WTC11 (cell line): ENCODE measurements around the gene CCBE1.

Experiments used
- ARID4B ChIP-seq: sonication (generic); formaldehyde crosslinking; IDR thresholded peaks from 2 replicates; pipeline ENCODE4 v1.8.0; 2023; ENCODE audit warnings: missing genetic modification reagents, mild to moderate bottlenecking, borderline replicate concordance
- CTCF ChIP-seq: fragments of 200-600 bp; IDR thresholded peaks from 2 replicates; pipeline ENCODE4 v1.8.0; 2022; ENCODE audit warnings: antibody characterized with exemption
- FOXK1 ChIP-seq: sonication (generic); formaldehyde crosslinking; IDR thresholded peaks from 2 replicates; pipeline ENCODE4 v1.8.0; 2022; ENCODE audit warnings: mild to moderate bottlenecking, moderate library complexity, missing genetic modification reagents
- FOXP1 ChIP-seq: sonication (generic); formaldehyde crosslinking; IDR thresholded peaks from 2 replicates; pipeline ENCODE4 v1.8.0; 2022; ENCODE audit warnings: missing genetic modification reagents, mild to moderate bottlenecking, moderate library complexity, borderline replicate concordance
- SMAD3 ChIP-seq: sonication (generic); formaldehyde crosslinking; IDR thresholded peaks from 2 replicates; pipeline ENCODE4 v1.8.0; 2022; ENCODE audit warnings: missing genetic modification reagents, mild to moderate bottlenecking, borderline replicate concordance
- SP1 ChIP-seq: sonication (generic); formaldehyde crosslinking; conservative IDR thresholded peaks from 2 replicates; pipeline ENCODE4 v1.8.1; 2022; ENCODE audit warnings: missing genetic modification reagents
- ZNF121 ChIP-seq: sonication (generic); formaldehyde crosslinking; IDR thresholded peaks from 2 replicates; pipeline ENCODE4 v1.8.0; 2023; ENCODE audit warnings: missing genetic modification reagents
- TF ChIP-seq, protein P1 (sequence below): sonication (generic); formaldehyde crosslinking; IDR thresholded peaks from 2 replicates; pipeline ENCODE4 v1.8.1; 2022; ENCODE audit warnings: mild to moderate bottlenecking, missing genetic modification reagents, moderate library complexity, borderline replicate concordance

GRCh38 chr18:59697236-59697932 lies at the start of gene CCBE1:
- no peak for TF ChIP-seq ZNF121 (CRISPR knock-in tag)
- no peak for TF ChIP-seq FOXP1
- TF ChIP-seq SMAD3 (CRISPR knock-in tag): no peak
- no peak; the same call in 1 of the 2 replicates for TF ChIP-seq FOXK1 (CRISPR knock-in tag)
- TF ChIP-seq ARID4B (CRISPR knock-in tag): no peak
- no peak for TF ChIP-seq SP1 (CRISPR knock-in tag)
- peak; percentile 95 for TF ChIP-seq CTCF
- TF ChIP-seq, protein P1, sequence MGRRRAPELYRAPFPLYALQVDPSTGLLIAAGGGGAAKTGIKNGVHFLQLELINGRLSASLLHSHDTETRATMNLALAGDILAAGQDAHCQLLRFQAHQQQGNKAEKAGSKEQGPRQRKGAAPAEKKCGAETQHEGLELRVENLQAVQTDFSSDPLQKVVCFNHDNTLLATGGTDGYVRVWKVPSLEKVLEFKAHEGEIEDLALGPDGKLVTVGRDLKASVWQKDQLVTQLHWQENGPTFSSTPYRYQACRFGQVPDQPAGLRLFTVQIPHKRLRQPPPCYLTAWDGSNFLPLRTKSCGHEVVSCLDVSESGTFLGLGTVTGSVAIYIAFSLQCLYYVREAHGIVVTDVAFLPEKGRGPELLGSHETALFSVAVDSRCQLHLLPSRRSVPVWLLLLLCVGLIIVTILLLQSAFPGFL (CRISPR knock-in tag): no peak
